GM19328 (cell line): Measurements from ENCODE around the gene ZMAT3.
A peak's percentile ranks its signal among the peaks of the same experiment; 100 is the strongest.
"Not testable (repeated sequence)": the region's sequence is repeated elsewhere in the genome, so short reads cannot be mapped to it uniquely, and the experiment has no call there.

Source experiments
- ATAC-seq: cut with Tn5 transposase; IDR thresholded peaks from one replicate; pipeline ENCODE4 v1.9.1; 2021; ENCODE audit warnings: mild to moderate bottlenecking, moderate library complexity; ENCODE audit not compliant: unreplicated experiment

Gene ZMAT3

GRCh38 chr3:179071323-179072099, at the start of gene ZMAT3:
TSS of gene ZMAT3 (minus strand) at chr3:179071809. CDS start at chr3:179067752, 4,057 bp downstream.
- peak; percentile 64 for ATAC-seq

GRCh38 chr3:179116816-179117215, 45.2 kb upstream of the ZMAT3 start:
- ATAC-seq, result no peak

- not testable (repeated sequence) for ATAC-seq
Observed at GRCh38 chr3:179115444-179115843, 43.8 kb upstream of the ZMAT3 start.

- no peak for ATAC-seq
Observed at GRCh38 chr3:179113903-179114302, 42.3 kb upstream of the ZMAT3 start.

- ATAC-seq, result no peak
Observed at GRCh38 chr3:179108086-179108485, 36.5 kb upstream of the ZMAT3 start.

GRCh38 chr3:179107617-179108016, 36.0 kb upstream of the ZMAT3 start:
- no peak for ATAC-seq

- ATAC-seq, result no peak
Observed at GRCh38 chr3:179105881-179106280, 34.3 kb upstream of the ZMAT3 start.

GRCh38 chr3:179100652-179101051, 29.0 kb upstream of the ZMAT3 start:
- no peak for ATAC-seq

- ATAC-seq, result no peak
Observed at GRCh38 chr3:179098388-179099077, 26.9 kb upstream of the ZMAT3 start.

- ATAC-seq, result no peak
Observed at GRCh38 chr3:179093807-179094206, 22.2 kb upstream of the ZMAT3 start.

- ATAC-seq, result no peak
Observed at GRCh38 chr3:179091113-179091512, 19.5 kb upstream of the ZMAT3 start.

GRCh38 chr3:179088306-179088705, 16.7 kb upstream of the ZMAT3 start:
- ATAC-seq, result no peak

GRCh38 chr3:179083977-179084376, 12.4 kb upstream of the ZMAT3 start:
- ATAC-seq, result no peak

- no peak for ATAC-seq
Observed at GRCh38 chr3:179082416-179082815, 10.8 kb upstream of the ZMAT3 start.

- no peak for ATAC-seq
Observed at GRCh38 chr3:179081885-179082284, 10.3 kb upstream of the ZMAT3 start.

GRCh38 chr3:179079537-179079936, 7.9 kb upstream of the ZMAT3 start:
- ATAC-seq, result no peak

GRCh38 chr3:179076243-179077027, 4.8 kb upstream of the ZMAT3 start:
- ATAC-seq, result no peak

GRCh38 chr3:179074656-179075055, 3.0 kb upstream of the ZMAT3 start:
- peak; percentile 38 for ATAC-seq

GRCh38 chr3:179073816-179074215, 2.2 kb upstream of the ZMAT3 start:
- ATAC-seq, result no peak

GRCh38 chr3:179072100-179072438, 460 bp upstream of the ZMAT3 start:
- ATAC-seq, result peak; percentile 6

- ATAC-seq, result no peak
Observed at GRCh38 chr3:179071027-179071322, 634 bp downstream of the ZMAT3 start.
